ENCODE data around the gene KLHL10.

Gene KLHL10

DNA sequence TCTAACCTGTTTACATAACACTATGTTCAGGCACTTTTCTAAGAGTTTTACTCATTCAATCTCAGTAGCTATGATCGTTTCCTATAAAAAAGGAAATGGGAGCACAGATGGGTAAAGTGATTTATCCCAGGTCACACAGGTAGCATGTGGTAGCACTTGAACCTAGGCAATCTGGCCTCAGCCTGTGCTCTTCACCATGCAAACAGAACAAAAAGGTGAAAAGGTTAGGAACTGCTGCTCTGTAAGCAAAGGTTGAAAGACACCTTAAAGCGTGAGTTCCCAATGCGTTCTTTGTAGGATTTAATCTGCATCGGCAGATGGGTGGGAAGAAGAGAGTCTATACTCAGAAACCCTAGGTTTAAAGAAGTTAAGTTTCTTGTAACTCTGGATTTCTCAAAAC lies 42.5 kb downstream of the KLHL10 start:
- TF ChIP-seq, protein P1, sequence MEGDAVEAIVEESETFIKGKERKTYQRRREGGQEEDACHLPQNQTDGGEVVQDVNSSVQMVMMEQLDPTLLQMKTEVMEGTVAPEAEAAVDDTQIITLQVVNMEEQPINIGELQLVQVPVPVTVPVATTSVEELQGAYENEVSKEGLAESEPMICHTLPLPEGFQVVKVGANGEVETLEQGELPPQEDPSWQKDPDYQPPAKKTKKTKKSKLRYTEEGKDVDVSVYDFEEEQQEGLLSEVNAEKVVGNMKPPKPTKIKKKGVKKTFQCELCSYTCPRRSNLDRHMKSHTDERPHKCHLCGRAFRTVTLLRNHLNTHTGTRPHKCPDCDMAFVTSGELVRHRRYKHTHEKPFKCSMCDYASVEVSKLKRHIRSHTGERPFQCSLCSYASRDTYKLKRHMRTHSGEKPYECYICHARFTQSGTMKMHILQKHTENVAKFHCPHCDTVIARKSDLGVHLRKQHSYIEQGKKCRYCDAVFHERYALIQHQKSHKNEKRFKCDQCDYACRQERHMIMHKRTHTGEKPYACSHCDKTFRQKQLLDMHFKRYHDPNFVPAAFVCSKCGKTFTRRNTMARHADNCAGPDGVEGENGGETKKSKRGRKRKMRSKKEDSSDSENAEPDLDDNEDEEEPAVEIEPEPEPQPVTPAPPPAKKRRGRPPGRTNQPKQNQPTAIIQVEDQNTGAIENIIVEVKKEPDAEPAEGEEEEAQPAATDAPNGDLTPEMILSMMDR (IDR thresholded peaks at IDR 0.05) = no peak
- TF ChIP-seq ZFX (IDR thresholded peaks at IDR 0.05; ENCODE audit: borderline replicate concordance) = no peak
- no peak overlapping the region for H3K27ac ChIP-seq

GRCh38 chr17:41882756-41883155 lies 45.1 kb downstream of the KLHL10 start:
- TF ChIP-seq, protein P1 (IDR thresholded peaks at IDR 0.05) = no peak
- no peak for TF ChIP-seq ZFX (IDR thresholded peaks at IDR 0.05; ENCODE audit: borderline replicate concordance)
- no peak overlapping the region for H3K27ac ChIP-seq

DNA sequence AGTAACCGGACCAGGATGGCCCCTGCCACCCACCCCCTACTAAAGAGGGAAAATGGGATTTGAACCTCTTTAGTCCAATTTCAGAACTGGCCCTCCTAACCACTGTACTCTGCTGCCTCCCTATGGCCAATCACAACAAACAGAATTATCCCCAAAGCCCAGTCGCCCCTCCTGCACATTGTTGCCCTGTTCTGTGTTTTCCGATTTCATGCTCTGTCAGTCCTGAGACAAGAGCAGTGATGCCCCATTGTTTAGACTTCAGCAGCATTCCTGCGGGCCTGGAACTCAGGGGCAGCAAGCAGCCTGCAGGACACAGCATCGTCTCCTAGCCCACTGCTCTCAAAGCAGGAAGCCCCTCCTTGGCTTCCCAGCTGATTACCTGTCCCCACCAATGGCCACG lies 48.1 kb downstream of the KLHL10 start:
- H3K27ac ChIP-seq = no peak overlapping the region
- TF ChIP-seq, protein P1 (IDR thresholded peaks at IDR 0.05) = peak; percentile 26
- no peak for TF ChIP-seq ZFX (IDR thresholded peaks at IDR 0.05; ENCODE audit: borderline replicate concordance)

DNA sequence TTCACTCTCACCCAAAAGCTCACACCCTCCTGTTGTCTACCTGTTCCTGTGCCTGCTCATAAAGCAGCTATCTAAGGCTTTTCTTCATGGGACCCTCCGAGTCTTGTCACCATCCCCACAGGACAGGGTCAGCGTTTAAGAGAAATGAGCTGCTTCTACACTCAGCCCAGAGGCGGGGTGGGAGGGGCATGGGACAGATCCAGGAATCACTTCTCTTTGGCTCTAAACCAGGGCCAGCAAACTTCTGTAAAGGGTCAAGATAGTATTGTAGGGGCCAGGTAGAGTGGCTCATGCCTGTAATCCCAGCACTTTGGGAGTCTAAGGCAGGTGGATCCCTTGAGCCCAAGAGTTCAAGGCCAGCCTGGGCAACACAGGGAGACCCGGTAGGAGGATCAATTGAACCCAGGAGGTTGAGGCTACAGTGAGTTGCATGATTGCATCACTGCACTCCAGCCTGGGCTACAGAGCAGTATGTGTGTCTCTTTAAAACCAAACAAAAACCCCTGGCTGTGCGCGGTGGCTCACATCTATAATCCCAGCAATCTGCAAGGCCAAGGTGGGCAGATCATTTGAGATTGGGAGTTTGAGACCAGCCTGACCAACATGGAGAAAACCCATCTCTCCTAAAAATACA lies 50.8 kb downstream of the KLHL10 start:
- TF ChIP-seq, protein P1 (IDR thresholded peaks at IDR 0.05) = no peak
- TF ChIP-seq ZFX (IDR thresholded peaks at IDR 0.05; ENCODE audit: borderline replicate concordance) = no peak
- no peak overlapping the region for H3K27ac ChIP-seq

DNA sequence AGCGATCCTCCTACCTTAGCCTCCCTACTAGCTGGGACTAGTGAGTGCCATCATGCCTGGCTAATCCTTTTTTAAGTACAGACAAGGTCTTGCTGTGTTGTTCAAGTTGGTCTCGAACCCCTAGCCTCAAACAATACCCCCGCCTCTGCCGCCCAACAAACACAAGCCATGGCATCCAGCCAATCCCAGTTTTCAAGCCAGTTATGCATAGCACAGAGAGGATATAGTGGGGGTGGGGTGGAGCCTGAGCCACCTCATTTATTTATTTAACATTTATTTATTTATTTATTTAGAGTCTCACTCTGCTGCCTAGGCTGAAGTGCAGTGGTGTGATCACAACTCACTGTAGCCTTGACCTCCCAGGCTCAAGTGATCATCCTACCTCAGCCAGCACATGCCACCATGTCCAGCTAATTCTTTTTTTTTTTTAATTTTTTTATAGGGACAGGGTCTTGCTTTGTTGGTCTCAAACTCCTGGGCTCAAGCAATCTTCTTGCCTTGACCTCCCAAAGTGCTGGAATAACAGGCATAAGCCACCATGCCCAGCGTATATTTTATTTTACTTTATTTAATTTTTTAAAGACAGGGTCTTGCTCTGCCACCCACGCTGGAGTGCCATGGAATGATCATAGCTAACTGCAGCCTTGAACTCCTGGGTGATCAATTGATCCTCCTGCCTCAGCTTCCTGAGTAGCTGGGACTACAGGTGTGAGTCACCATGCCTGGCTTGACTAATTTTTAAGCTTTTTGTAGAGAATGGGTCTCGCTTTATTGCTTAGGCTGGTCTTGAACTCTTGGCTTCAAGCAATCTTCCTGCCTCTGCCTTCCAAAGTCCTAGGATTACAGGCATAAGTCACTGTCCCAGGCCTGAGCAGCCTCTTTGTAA lies 53.8 kb downstream of the KLHL10 start:
- H3K27ac ChIP-seq = peak overlapping the region; percentile 18; the same call in 1 of the 2 replicates
- TF ChIP-seq, protein P1 (IDR thresholded peaks at IDR 0.05) = no peak

DNA sequence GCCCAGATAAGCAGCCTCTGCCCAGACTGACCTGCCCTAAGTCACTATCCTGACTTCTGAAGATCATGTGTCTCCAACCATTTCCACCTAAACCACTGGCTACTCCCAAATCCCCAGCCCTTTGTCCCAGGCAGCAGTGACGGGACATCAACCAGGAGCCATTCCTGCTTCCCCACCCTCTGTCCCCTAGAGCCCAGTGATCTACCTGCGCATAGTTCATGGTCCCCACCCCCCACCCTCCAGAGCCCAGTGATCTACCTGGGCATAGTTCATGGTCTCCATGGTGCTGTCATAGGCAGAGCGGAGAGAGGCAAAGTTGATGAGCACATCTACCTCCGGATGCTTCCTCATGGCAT lies 54.4 kb downstream of the KLHL10 start:
- H3K27ac ChIP-seq = 0 out of 2 replicates have a peak overlapping the region, but pooled peaks have one; percentile 18
- no peak for TF ChIP-seq ZFX (IDR thresholded peaks at IDR 0.05; ENCODE audit: borderline replicate concordance)
- TF ChIP-seq, protein P1 (IDR thresholded peaks at IDR 0.05) = no peak

- no peak overlapping the region for H3K27ac ChIP-seq
- TF ChIP-seq, protein P1 (IDR thresholded peaks at IDR 0.05) = no peak
- TF ChIP-seq ZFX (IDR thresholded peaks at IDR 0.05; ENCODE audit: borderline replicate concordance) = no peak
These were observed 55.8 kb downstream of the KLHL10 start for GRCh38 chr17:41893384-41893783.

Measured in 22Rv1 (cell line).